Transverse colon (tissue), 4 donors: ENCODE measurements around the gene UMAD1. TPM values are rescaled to one million over a fixed set of nuclear protein-coding genes. Genes with fewer than 3 reads are reported as not detected.
A peak's percentile ranks its signal among the peaks of the same experiment; 100 is the strongest.

ENCODE experiments used
- DNase-seq: peaks from one replicate; pipeline ENCODE4 v3.0.0-alpha.2; 2019
- H3K27ac ChIP-seq, 4 donors: fragments of 200-600 bp; sonication (generic); 2 replicates each; pipeline ENCODE4 v1.5.1; 2016 to 2018; ENCODE audit warnings: inconsistent platforms in 4 of 4
- H3K27me3 ChIP-seq: fragments of 200-600 bp; sonication (generic); 2 replicates; pipeline ENCODE4 v1.5.1; 2017; ENCODE audit warnings: inconsistent platforms
- H3K36me3 ChIP-seq, 4 donors: fragments of 200-600 bp; sonication (generic); 2 replicates each; pipeline ENCODE4 v1.5.1; 2017 to 2019; ENCODE audit warnings: inconsistent platforms in 4 of 4
- H3K4me1 ChIP-seq, 4 donors: fragments of 200-600 bp; sonication (generic); 2 replicates each; pipeline ENCODE4 v1.5.1; 2017 to 2020; ENCODE audit warnings: inconsistent platforms in 4 of 4
- H3K4me3 ChIP-seq, 4 donors: fragments of 200-600 bp; sonication (generic); 1 replicate in 1 of 4; 2 replicates in 3 of 4; pipeline versions ENCODE4 v1.5.1 to v1.6.1; 2017 to 2019; ENCODE audit warnings: inconsistent platforms in 4 of 4
- H3K9me3 ChIP-seq, 2 donors: fragments of 200-600 bp; sonication (generic); 2 replicates each; pipeline ENCODE4 v1.5.1; 2017 to 2019; ENCODE audit warnings: inconsistent platforms in 2 of 2
- EP300 ChIP-seq: sonication (generic); formaldehyde crosslinking; IDR thresholded peaks from one replicate; pipeline ENCODE4 v1.6.1; 2017; ENCODE audit warnings: antibody characterized with exemption, low read depth
- POLR2A ChIP-seq: fragments of 450-650 bp; IDR thresholded peaks from one replicate; pipeline ENCODE4 v1.6.1; 2016; ENCODE audit warnings: antibody characterized with exemption, mild to moderate bottlenecking, moderate library complexity
- POLR2AphosphoS5 ChIP-seq, 3 donors: sonication (generic); formaldehyde crosslinking; IDR thresholded peaks; one replicate each; pipeline ENCODE4 v1.6.1; 2016; ENCODE audit warnings: antibody characterized with exemption in 3 of 3
- WGBS, 2 donors: methylation state at CpG; one replicate each; pipeline ENCODE4 v1.1.5; 2018; ENCODE audit warnings: low coverage in 1 of 2; 5-methylcytosine and 5-hydroxymethylcytosine counted together
- in situ Hi-C, 4 donors: fragments of 200-750 bp; cut with MboI; loops; one replicate each; pipeline versions ENCODE4 v1.15.0 to v1.15.1; 2017; ENCODE audit warnings: low sequenced_read_pairs in 3 of 4, low pct_ligation_motif_present in 1 of 4, low pct_unique_long_range_greater_than_20kb in 1 of 4
- intact Hi-C: fragments of 100-400 bp; cut with DNase I; formaldehyde crosslinking; loops from one replicate; pipeline ENCODE4 v1.15.1; 2023; ENCODE audit warnings: low total_unique reads
- total RNA-seq, 4 donors: library from RNA; depleted of rRNA; stranded (reverse); fragments of >200 nt; gene quantifications; one replicate each; pipeline ENCODE4 v1.1.0, GENCODE V29; 2016
- TF ChIP-seq, protein P1 (sequence below), 5 experiments: fragments of 200-600 bp in 3 of 5; fragments of 450-650 bp in 2 of 5; sonication (generic) in 3 of 5; IDR thresholded peaks; 1 replicate in 2 of 5; 2 replicates in 3 of 5; pipeline ENCODE4 v1.5.1; 2016 to 2017; ENCODE audit warnings: antibody characterized with exemption in 5 of 5, inconsistent platforms in 3 of 5, mild to moderate bottlenecking in 2 of 5, moderate library complexity in 1 of 5

The UMAD1 gene
- total RNA-seq, 4 donors from 2014 or later: 0.40 to 21.3 (median 14.6) TPM

DNA sequence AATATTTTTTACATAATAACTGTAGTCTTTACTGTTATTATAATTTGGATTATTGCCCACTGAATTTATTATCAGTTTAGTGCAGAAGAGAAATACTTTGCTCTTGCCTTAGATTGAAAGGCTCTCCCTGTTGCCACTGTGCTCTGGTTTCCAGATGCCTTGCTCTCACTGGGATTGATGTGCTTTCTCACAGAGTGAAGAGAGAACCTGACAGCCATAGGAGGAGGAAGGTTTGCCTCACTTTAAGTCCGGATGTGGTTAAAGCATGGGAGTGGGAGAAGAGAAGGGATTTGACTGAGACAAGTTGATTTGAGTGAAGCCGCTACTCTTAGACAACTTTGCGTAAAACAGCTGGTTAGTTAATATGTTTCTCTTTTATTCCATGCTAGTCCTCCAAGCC, 146.0 kb downstream of the UMAD1 start:
- Histone ChIP-seq H3K4me1 (peaks cover 0 to 15% (median 3%) of the 10 kb centered on the region in 4 donors), H3K36me3 (no peaks in the 10 kb centered on the region), H3K9me3 (no peaks in the 10 kb centered on the region), H3K4me3 (no peak overlapping the region), H3K27ac (no peak overlapping the region), H3K27me3 (no peaks in the 10 kb centered on the region)
- WGBS, 2 donors: 92 to 100% methylated on average over 2 to 3 of the region's 3 CpGs
- in situ Hi-C loops: no loop called here
- intact Hi-C loops: no loop called here
- DNase-seq: no peak
- TF ChIP-seq EP300 (no peak), POLR2A (no peak), POLR2AphosphoS5 (IDR thresholded peaks at IDR 0.05) (no peak)
- TF ChIP-seq, protein P1, sequence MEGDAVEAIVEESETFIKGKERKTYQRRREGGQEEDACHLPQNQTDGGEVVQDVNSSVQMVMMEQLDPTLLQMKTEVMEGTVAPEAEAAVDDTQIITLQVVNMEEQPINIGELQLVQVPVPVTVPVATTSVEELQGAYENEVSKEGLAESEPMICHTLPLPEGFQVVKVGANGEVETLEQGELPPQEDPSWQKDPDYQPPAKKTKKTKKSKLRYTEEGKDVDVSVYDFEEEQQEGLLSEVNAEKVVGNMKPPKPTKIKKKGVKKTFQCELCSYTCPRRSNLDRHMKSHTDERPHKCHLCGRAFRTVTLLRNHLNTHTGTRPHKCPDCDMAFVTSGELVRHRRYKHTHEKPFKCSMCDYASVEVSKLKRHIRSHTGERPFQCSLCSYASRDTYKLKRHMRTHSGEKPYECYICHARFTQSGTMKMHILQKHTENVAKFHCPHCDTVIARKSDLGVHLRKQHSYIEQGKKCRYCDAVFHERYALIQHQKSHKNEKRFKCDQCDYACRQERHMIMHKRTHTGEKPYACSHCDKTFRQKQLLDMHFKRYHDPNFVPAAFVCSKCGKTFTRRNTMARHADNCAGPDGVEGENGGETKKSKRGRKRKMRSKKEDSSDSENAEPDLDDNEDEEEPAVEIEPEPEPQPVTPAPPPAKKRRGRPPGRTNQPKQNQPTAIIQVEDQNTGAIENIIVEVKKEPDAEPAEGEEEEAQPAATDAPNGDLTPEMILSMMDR (IDR thresholded peaks at IDR 0.05): no peak

DNA sequence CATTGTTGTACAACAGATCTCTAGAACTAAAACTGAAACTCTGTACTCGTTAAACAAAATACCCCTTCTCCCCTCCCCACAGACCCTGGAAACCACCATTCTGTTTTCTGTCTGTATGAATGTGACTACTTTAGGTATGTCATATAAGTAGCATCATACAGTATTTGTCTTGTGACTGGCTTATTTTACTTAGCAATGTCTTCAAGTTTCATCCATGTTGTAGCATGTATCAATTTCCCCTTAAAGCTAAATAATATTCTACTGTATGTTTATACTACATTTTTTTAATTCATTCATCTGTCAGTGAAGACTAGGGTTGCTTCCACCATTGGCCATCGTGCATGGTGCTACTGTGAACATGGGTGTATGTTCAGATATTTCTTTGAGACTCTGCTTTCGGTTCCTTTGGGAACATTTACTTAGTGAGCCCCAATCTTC, 149.0 kb downstream of the UMAD1 start:
- intact Hi-C loops (no loop called here), in situ Hi-C loops (no loop called here)

DNA sequence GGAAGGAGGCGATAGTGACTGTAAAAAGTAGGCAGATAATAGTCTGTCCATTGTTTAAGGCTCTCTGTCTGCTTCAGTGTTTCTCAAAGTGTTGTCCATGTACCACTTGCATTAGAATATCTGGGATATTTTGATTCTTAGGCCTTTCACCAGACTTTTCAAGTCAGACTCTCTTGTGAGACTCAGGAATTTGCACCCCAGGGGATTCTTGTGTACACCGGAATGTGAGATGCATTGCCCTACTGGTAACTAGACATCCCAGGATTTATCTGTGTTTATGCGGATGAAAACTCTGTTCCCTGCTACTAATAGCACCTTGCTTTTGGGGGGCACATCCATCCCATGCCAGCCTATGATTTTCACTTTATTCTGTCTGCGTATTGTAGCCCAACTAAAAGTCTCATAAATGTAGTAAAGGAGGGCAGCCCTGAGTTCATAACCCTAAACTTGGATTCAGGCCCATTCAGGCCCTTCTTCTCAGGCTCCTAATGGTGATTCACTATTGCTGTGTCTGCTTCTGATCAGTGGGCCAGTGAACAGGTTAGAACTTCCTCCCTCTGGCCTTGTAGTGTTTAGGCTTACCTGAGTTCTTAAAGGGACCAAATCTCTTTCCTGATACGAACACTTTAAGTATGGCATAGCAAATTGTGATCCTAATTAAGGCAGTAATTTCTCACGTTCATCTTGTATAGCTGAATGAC, 149.6 kb downstream of the UMAD1 start:
- WGBS, 2 donors: 91 to 96% methylated on average over 5 to 6 of the region's 6 CpGs
- Histone ChIP-seq H3K4me3 (no peak overlapping the region), H3K27ac (no peak overlapping the region), H3K27me3 (no peaks in the 10 kb centered on the region), H3K9me3 (no peaks in the 10 kb centered on the region), H3K4me1 (peaks cover 0 to 14% (median under 1%) of the 10 kb centered on the region in 4 donors), H3K36me3 (no peaks in the 10 kb centered on the region)
- intact Hi-C loops (no loop called here), in situ Hi-C loops (no loop called here)
- no peak for TF ChIP-seq POLR2AphosphoS5 (IDR thresholded peaks at IDR 0.05)
- no peak for TF ChIP-seq POLR2A
- TF ChIP-seq, protein P1 (IDR thresholded peaks at IDR 0.05): no peak
- no peak for TF ChIP-seq EP300
- no peak for DNase-seq

More for the DNA sequence above, 149.0 kb downstream of the UMAD1 start:
- 86 to 95% methylated on average over 3 of the region's 3 CpGs for WGBS, 2 donors
- Histone ChIP-seq H3K27ac (no peak overlapping the region), H3K27me3 (no peaks in the 10 kb centered on the region), H3K4me3 (no peak overlapping the region), H3K9me3 (no peaks in the 10 kb centered on the region), H3K36me3 (no peaks in the 10 kb centered on the region), H3K4me1 (peaks cover 0 to 16% (median 3%) of the 10 kb centered on the region in 4 donors)
- TF ChIP-seq, protein P1 (IDR thresholded peaks at IDR 0.05): no peak
- no peak for TF ChIP-seq POLR2AphosphoS5 (IDR thresholded peaks at IDR 0.05)
- TF ChIP-seq EP300: no peak
- TF ChIP-seq POLR2A: no peak
- no peak for DNase-seq

DNA sequence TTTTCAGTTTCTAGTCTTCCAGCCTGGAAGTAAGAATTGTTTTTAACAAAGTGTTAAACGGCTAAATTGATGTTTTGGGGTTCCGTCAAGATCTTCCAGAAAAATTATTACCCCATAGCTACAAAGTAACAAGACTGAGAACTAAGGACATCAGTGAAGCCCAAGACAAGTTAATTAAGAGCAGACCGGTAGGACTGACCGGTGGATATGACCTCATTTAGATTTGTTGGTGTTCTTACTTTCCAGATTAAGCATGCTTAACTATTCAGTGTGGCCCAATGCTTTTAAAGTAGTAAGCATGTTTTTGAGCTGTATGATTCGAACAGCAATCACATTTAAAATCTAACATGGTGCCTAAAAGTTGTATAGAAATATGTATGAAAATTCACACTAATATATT, 151.0 kb downstream of the UMAD1 start:
- Histone ChIP-seq H3K4me3 (no peak overlapping the region), H3K9me3 (no peaks in the 10 kb centered on the region), H3K36me3 (no peaks in the 10 kb centered on the region), H3K27me3 (no peaks in the 10 kb centered on the region), H3K27ac (peak overlapping the region in 2 of 4 donors; percentile 23 to 30), H3K4me1 (peaks cover 0 to 7% (median 0%) of the 10 kb centered on the region in 4 donors)
- intact Hi-C loops: no loop called here
- in situ Hi-C loops: no loop called here
- DNase-seq: no peak
- TF ChIP-seq, protein P1 (IDR thresholded peaks at IDR 0.05): no peak
- TF ChIP-seq POLR2AphosphoS5 (IDR thresholded peaks at IDR 0.05) (no peak), POLR2A (no peak), EP300 (no peak)
- 74 to 88% methylated on average over 5 of the region's 5 CpGs for WGBS, 2 donors
